CD4-positive, alpha-beta T cell (primary cell): ENCODE results near the gene MSI2. TPM values are rescaled to one million over a fixed set of nuclear protein-coding genes. Genes with fewer than 3 reads are reported as not detected.
A peak's percentile ranks its signal among the peaks of the same experiment; 100 is the strongest.

ENCODE experiments used
- ATAC-seq: fragments of 200-7000 bp; cut with Tn5 transposase; one replicate; pipeline ENCODE4 v1.10.0; 2022; ENCODE audit warnings: mild to moderate bottlenecking; ENCODE audit not compliant: poor library complexity
- CTCF ChIA-PET: fragments of 350-600 bp; sonication (Branson Sonifier 250); formaldehyde crosslinking; loops from one replicate; lab custom pipeline; 2021; ENCODE audit warnings: antibody characterized with exemption, inconsistent platforms; lab: Charles Lee
- POLR2A ChIA-PET: fragments of 350-600 bp; sonication (Branson Sonifier 250); formaldehyde crosslinking; loops from one replicate; lab custom pipeline; 2021; ENCODE audit warnings: antibody characterized with exemption, inconsistent platforms; lab: Charles Lee
- DNase-seq, 14 experiments: peaks; one replicate each; pipeline ENCODE4 v3.0.0-alpha.2; 2013 to 2020; ENCODE audit warnings: mixed read lengths in 2 of 14
- H3K27ac ChIP-seq, 2 donors: one replicate each; pipeline versions ENCODE4 v1.5.1 to v1.7.0; 2013; ENCODE audit warnings: low read length in 2 of 2, low read depth in 1 of 2, mild to moderate bottlenecking in 1 of 2
- H3K27me3 ChIP-seq, 2 experiments: 1 replicate in 1 of 2; 2 replicates in 1 of 2; pipeline versions ENCODE4 v1.6.1 to v1.7.0; 2013; ENCODE audit warnings: low read length in 2 of 2, control low read depth in 1 of 2, mild to moderate bottlenecking in 1 of 2, moderate library complexity in 1 of 2; ENCODE audit not compliant: insufficient read depth in 2 of 2, control insufficient read depth in 1 of 2
- H3K36me3 ChIP-seq: one replicate; pipeline ENCODE4 v1.6.1; 2013; ENCODE audit warnings: low read length, control low read depth; ENCODE audit not compliant: insufficient read depth
- H3K4me1 ChIP-seq: one replicate; pipeline ENCODE4 v1.6.1; 2013; ENCODE audit warnings: low read length, control low read depth; ENCODE audit not compliant: insufficient read depth
- H3K4me3 ChIP-seq: one replicate; pipeline ENCODE4 v1.5.1; 2013; ENCODE audit warnings: mild to moderate bottlenecking, low read length, moderate library complexity
- H3K9me3 ChIP-seq, 2 experiments: 1 replicate in 1 of 2; 2 replicates in 1 of 2; pipeline versions ENCODE4 v1.6.1 to v1.7.0; 2013; ENCODE audit warnings: low read length in 2 of 2, mild to moderate bottlenecking in 2 of 2, control low read depth in 1 of 2, moderate library complexity in 1 of 2; ENCODE audit not compliant: control insufficient read depth in 1 of 2, insufficient read depth in 1 of 2
- H3K27ac Mint-ChIP-seq: one replicate; pipeline ENCODE4 v1.8.0; 2020; ENCODE audit warnings: mixed read lengths
- H3K27me3 Mint-ChIP-seq: one replicate; pipeline ENCODE4 v1.8.0; 2021; ENCODE audit warnings: mixed read lengths
- H3K36me3 Mint-ChIP-seq: one replicate; pipeline ENCODE4 v1.8.0; 2021; ENCODE audit warnings: low read depth, mixed read lengths
- H3K4me1 Mint-ChIP-seq: one replicate; pipeline ENCODE4 v1.8.0; 2021; ENCODE audit warnings: low read depth, mixed read lengths
- H3K4me3 Mint-ChIP-seq: one replicate; pipeline ENCODE4 v1.8.0; 2020; ENCODE audit warnings: mild to moderate bottlenecking, mixed read lengths
- H3K9me3 Mint-ChIP-seq: one replicate; pipeline ENCODE4 v1.8.0; 2020; ENCODE audit warnings: mixed read lengths
- intact Hi-C, 2 experiments: fragments of 100-400 bp; cut with DNase I in 1 of 2; cut with micrococcal nuclease in 1 of 2; formaldehyde crosslinking; loops; one replicate each; pipeline versions ENCODE4 v1.15.1 to v1.9.0; 2023 to 2025; cut with DNase I, micrococcal nuclease
- total RNA-seq, 174 experiments: library from RNA in 2 of 174; stranded (reverse) in 2 of 174; gene quantifications; one replicate each; pipeline ENCODE4 v1.2.3 and lab custom pipeline; 2021 to 2026
- TF ChIP-seq, protein P1 (sequence below): fragments of 200-600 bp; IDR thresholded peaks from one replicate; pipeline ENCODE4 v1.8.0; 2022; ENCODE audit warnings: antibody characterized with exemption, mild to moderate bottlenecking

Gene MSI2
- total RNA-seq, 2 experiments from 2014 or later: 129 to 132 TPM

DNA sequence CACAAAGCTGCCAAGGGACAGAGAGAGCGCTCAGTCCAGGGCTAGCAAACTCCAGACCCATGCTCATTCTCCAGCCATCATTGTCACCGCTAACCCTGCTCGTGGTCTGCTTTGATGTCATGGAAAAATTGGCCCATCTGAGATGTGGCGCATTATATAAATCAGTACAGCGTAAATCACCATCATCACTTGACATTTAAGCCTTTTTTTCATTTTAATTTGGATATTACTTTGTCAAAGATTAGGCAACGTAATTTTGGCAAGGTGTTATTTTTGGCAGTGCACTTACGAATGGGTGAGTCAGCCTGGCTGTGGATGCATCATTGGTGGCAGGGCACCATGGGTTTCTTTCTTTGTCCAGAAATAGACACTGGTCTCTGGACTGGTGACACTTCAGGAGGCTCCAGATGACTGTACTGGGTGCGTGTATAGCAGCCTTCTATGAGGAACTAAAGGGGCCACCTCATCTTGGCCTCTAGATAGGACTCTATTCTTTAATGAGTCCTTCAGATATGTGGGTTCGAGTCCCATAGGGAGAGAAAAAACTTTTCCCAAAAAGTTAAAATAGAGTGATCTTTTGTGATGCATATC, 166.3 kb downstream of the MSI2 start:
- Histone ChIP-seq H3K27ac (no peak overlapping the region), H3K27me3 (no peaks in the 10 kb centered on the region), H3K9me3 (no peaks in the 10 kb centered on the region), H3K4me1 (peaks cover 9% of the 10 kb centered on the region), H3K36me3 (no peaks in the 10 kb centered on the region), H3K4me3 (no peak overlapping the region)
- CTCF ChIA-PET: no interaction called here
- POLR2A ChIA-PET: no interaction called here
- DNase-seq (peak in 1 of 14 experiments; percentile 44), ATAC-seq (no peak)
- intact Hi-C loops: no loop called here
- Mint-ChIP-seq H3K4me1 (peaks cover 60% of the 10 kb centered on the region), H3K36me3 (no peaks in the 10 kb centered on the region), H3K27ac (no peak overlapping the region), H3K9me3 (no peaks in the 10 kb centered on the region), H3K4me3 (no peak overlapping the region), H3K27me3 (no peaks in the 10 kb centered on the region)
- TF ChIP-seq, protein P1, sequence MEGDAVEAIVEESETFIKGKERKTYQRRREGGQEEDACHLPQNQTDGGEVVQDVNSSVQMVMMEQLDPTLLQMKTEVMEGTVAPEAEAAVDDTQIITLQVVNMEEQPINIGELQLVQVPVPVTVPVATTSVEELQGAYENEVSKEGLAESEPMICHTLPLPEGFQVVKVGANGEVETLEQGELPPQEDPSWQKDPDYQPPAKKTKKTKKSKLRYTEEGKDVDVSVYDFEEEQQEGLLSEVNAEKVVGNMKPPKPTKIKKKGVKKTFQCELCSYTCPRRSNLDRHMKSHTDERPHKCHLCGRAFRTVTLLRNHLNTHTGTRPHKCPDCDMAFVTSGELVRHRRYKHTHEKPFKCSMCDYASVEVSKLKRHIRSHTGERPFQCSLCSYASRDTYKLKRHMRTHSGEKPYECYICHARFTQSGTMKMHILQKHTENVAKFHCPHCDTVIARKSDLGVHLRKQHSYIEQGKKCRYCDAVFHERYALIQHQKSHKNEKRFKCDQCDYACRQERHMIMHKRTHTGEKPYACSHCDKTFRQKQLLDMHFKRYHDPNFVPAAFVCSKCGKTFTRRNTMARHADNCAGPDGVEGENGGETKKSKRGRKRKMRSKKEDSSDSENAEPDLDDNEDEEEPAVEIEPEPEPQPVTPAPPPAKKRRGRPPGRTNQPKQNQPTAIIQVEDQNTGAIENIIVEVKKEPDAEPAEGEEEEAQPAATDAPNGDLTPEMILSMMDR: no peak

DNA sequence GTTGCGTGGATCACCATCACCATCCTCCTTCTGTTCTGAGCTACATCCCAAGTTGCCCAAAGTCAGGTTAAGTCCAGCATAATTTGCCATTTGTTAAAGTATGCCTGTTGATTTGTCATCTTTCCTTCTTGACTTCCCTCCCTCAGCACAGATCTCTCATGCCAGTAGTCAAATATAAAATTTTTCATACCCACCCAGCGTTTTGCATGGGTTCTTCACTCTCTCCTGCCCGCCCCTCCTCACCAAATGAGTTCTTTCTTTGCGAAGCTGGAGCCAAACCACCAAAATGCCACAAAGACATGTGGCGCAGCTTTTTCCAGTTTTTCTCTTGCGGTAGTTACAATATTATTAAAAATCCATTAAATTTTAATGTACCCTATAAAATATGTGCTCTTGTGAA, 167.2 kb downstream of the MSI2 start:
- Mint-ChIP-seq H3K36me3 (no peaks in the 10 kb centered on the region), H3K27me3 (no peaks in the 10 kb centered on the region), H3K4me3 (no peak overlapping the region), H3K27ac (no peak overlapping the region), H3K9me3 (no peaks in the 10 kb centered on the region), H3K4me1 (peaks cover 64% of the 10 kb centered on the region)
- Histone ChIP-seq H3K4me1 (peaks cover 9% of the 10 kb centered on the region), H3K27ac (no peak overlapping the region), H3K27me3 (no peaks in the 10 kb centered on the region), H3K9me3 (no peaks in the 10 kb centered on the region), H3K36me3 (no peaks in the 10 kb centered on the region), H3K4me3 (no peak overlapping the region)
- TF ChIP-seq, protein P1: no peak
- ATAC-seq: no peak
- POLR2A ChIA-PET: no interaction called here
- CTCF ChIA-PET: no interaction called here
- no peak for DNase-seq
- intact Hi-C loops: no loop called here

DNA sequence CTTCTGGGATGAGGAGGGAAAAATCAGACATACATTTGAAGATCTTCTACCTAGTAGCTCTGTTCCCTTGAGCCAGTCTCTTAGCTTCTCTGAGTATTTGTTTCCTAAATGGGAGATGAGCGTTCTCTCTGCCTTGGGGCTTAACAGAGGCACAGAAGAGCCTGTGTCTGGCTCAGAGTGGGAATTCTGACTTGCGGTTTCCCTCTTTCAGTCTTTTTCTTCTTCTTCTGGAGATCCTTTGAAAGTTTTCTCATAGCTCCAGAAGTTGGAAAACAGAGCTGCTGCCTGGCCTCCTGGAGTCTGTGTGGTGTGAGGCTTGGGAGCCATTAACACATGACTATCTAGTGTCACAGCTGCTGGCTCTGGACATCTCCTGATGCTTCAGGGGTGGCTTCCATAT, 167.9 kb downstream of the MSI2 start:
- DNase-seq (no peak), ATAC-seq (no peak)
- no peaks in the 10 kb centered on the region for H3K36me3 Mint-ChIP-seq
- TF ChIP-seq, protein P1: no peak
- H3K9me3 ChIP-seq: no peaks in the 10 kb centered on the region
- H3K4me1 ChIP-seq: peaks cover 9% of the 10 kb centered on the region
- peak overlapping the region; percentile 30 for H3K4me3 Mint-ChIP-seq
- ChIA-PET POLR2A (no interaction called here), CTCF (no interaction called here)
- no peak overlapping the region for H3K4me3 ChIP-seq
- H3K27me3 ChIP-seq: no peaks in the 10 kb centered on the region
- H3K27ac ChIP-seq: no peak overlapping the region
- H3K9me3 Mint-ChIP-seq: no peaks in the 10 kb centered on the region
- H3K36me3 ChIP-seq: peaks cover 2% of the 10 kb centered on the region
- H3K27me3 Mint-ChIP-seq: no peaks in the 10 kb centered on the region
- no peak overlapping the region for H3K27ac Mint-ChIP-seq
- H3K4me1 Mint-ChIP-seq: peaks cover 71% of the 10 kb centered on the region
- intact Hi-C loops: no loop called here
